CD4-positive, alpha-beta T cell treated with Interleukin-17A for 4 hours (primary cell): ENCODE data around the gene CUEDC2.

Experiments
- DNase-seq: peaks from one replicate; pipeline ENCODE4 v3.0.0-alpha.2; 2020; ENCODE audit warnings: mixed read lengths

CUEDC2 gene

GRCh38 chr10:102396317-102396650, 36.1 kb downstream of the CUEDC2 start:
- DNase-seq, result no peak

- peak; percentile 92 for DNase-seq
Measured at GRCh38 chr10:102395400-102396316, 36.7 kb downstream of the CUEDC2 start, which contains the start of gene NFKB2. Gene NFKB2 (plus strand): TSS chr10:102395705. CDS start chr10:102395960, 255 bp downstream.

GRCh38 chr10:102394801-102395399, 37.5 kb downstream of the CUEDC2 start:
- DNase-seq, result no peak

GRCh38 chr10:102394079-102394800, 38.1 kb downstream of the CUEDC2 start:
- DNase-seq, result peak; percentile 97

GRCh38 chr10:102393411-102394078, 38.8 kb downstream of the CUEDC2 start:
- no peak for DNase-seq

- no peak for DNase-seq
Measured at GRCh38 chr10:102392306-102392705, 40.1 kb downstream of the CUEDC2 start.

GRCh38 chr10:102389894-102390293, 42.5 kb downstream of the CUEDC2 start:
- DNase-seq, result no peak

- DNase-seq, result no peak
Measured at GRCh38 chr10:102384606-102385429, 47.6 kb downstream of the CUEDC2 start.

GRCh38 chr10:102384053-102384452, 48.3 kb downstream of the CUEDC2 start:
- DNase-seq, result peak; percentile 48

GRCh38 chr10:102382871-102383270, 49.5 kb downstream of the CUEDC2 start:
- DNase-seq, result no peak

- DNase-seq, result no peak
Measured at GRCh38 chr10:102381983-102382382, 50.4 kb downstream of the CUEDC2 start.

GRCh38 chr10:102379383-102379782, 53.0 kb downstream of the CUEDC2 start:
- no peak for DNase-seq

- no peak for DNase-seq
Measured at GRCh38 chr10:102376901-102377300, 55.5 kb downstream of the CUEDC2 start.

- no peak for DNase-seq
Measured at GRCh38 chr10:102375867-102376266, 56.5 kb downstream of the CUEDC2 start.

- DNase-seq, result peak; percentile 19
Measured at GRCh38 chr10:102375250-102375649, 57.1 kb downstream of the CUEDC2 start.
